Activated T-cell treated with anti-CD3 and anti-CD28 coated beads for 24 hours (primary cell): ENCODE results near the gene PDE7B.
"Not testable (repeated sequence)": the region's sequence is repeated elsewhere in the genome, so short reads cannot be mapped to it uniquely, and the experiment has no call there.

Experiments
- DNase-seq: peaks from one replicate; pipeline ENCODE4 v3.0.0-alpha.2; 2020; ENCODE audit warnings: low read depth

The PDE7B gene

GRCh38 chr6:136072691-136073090 lies 221.2 kb downstream of the PDE7B start:
- DNase-seq, result no peak

GRCh38 chr6:136073216-136073615 lies 221.7 kb downstream of the PDE7B start:
- no peak for DNase-seq

DNA sequence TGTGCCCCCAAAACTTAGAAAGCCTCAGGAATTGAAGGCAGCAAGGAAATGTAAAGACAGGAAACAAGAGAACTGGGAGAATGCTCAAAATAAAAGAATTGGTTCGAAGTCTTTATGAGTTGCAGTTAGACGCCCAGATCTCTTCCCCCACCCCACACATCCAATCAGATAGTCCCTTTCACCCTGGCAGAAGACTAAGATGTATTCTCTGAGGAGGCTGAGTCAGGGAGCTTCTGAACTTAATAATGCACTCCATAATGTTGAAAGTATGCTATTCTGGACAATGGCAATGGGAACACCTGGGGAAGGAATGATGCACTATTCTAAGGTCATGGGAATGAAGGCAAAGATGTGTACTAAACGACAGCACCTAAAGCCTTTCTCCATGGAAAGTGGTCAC lies 225.0 kb downstream of the PDE7B start:
- DNase-seq, result no peak

- DNase-seq, result no peak
Measured at GRCh38 chr6:136077834-136078576, 226.5 kb downstream of the PDE7B start.

GRCh38 chr6:136079701-136080565 lies 228.4 kb downstream of the PDE7B start:
- no peak for DNase-seq

DNA sequence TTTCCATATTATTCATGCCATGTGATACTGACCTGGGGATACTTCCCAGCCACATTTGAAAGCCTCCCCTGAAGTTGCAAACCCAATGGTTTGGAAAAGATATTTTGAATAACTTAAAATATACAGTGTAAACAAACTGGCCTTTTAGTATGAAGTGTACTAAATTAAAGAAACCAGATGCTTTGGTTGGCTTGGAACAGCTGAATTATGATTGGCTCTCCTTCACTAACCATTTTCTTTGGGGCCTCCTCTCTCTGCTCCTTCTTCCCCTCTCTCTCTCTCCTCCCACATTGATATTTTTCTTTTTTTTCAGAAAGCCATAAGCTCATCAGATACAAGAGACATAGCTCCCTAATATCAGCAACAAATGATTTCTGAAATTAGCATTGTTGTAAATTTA lies 232.0 kb downstream of the PDE7B start:
- no peak for DNase-seq

GRCh38 chr6:136084403-136084802 lies 232.9 kb downstream of the PDE7B start:
- no peak for DNase-seq

- DNase-seq, result no peak
Measured at GRCh38 chr6:136085370-136086115, 234.0 kb downstream of the PDE7B start.

GRCh38 chr6:136086686-136087085 lies 235.2 kb downstream of the PDE7B start:
- DNase-seq, result no peak

GRCh38 chr6:136087986-136088385 lies 236.5 kb downstream of the PDE7B start:
- no peak for DNase-seq

DNA sequence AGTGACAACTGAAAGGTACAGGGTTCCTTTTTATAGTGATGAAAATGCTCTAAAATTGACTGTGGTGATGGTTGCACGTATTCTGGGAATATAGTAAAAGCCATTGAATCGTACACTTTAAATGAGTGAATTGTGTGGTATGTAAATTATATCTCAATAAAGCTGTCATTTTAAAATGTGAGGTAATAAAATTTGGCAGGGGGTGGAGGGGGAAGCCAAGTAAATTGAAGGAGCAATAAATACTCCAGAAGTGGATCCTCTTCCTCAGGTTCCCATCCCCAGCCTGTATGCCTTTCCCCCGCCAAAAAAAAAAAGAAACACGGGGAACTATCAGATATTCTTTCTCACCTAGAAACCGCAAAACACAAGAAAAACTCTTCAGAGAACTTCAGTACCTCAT lies 237.2 kb downstream of the PDE7B start:
- no peak for DNase-seq

GRCh38 chr6:136089876-136090275 lies 238.4 kb downstream of the PDE7B start:
- DNase-seq, result no peak

- DNase-seq, result no peak
Measured at GRCh38 chr6:136090929-136091328, 239.4 kb downstream of the PDE7B start.

- no peak for DNase-seq
Measured at GRCh38 chr6:136092897-136093296, 241.4 kb downstream of the PDE7B start.

GRCh38 chr6:136093835-136094234 lies 242.3 kb downstream of the PDE7B start:
- DNase-seq, result no peak

DNA sequence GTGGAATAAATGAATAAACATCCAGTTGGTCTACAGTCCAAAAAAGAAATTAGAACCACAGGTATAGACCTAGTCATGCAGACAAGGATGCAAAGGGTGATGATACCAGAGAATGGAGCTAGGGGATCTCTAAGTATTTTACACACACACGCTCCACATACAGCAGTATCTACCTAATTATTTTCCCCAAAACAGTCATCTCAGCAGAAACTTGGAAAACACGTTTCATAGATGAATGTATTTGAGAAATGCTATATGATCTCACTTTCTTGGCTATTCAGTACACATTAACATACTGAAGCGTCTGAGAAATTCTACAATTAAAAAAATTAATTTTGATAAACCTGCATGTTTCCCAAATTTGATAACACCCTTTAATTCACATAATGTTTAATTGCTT lies 243.3 kb downstream of the PDE7B start:
- no peak for DNase-seq

DNA sequence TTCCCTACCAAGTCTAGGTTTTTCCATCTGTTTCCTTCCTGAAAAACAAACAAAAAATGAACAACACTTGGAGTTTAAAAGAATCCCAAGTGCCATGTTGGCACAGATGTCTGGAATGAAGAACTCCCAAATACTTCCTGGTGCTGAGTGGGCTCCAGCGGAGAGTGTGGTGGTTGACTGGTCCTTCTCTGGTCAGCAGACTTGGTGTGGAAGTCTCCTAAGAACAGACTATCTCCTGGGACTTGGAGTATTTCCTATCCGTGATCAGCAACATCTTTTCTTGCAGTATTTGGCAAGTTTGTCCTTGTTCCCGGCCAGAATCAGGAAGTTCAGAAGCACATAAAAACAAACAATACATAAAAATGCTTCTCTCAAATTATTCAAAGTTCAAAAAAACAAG lies 244.5 kb downstream of the PDE7B start:
- no peak for DNase-seq

- no peak for DNase-seq
Measured at GRCh38 chr6:136102991-136103688, 251.6 kb downstream of the PDE7B start.

- DNase-seq, result no peak
Measured at GRCh38 chr6:136103763-136104311, 252.3 kb downstream of the PDE7B start.

DNA sequence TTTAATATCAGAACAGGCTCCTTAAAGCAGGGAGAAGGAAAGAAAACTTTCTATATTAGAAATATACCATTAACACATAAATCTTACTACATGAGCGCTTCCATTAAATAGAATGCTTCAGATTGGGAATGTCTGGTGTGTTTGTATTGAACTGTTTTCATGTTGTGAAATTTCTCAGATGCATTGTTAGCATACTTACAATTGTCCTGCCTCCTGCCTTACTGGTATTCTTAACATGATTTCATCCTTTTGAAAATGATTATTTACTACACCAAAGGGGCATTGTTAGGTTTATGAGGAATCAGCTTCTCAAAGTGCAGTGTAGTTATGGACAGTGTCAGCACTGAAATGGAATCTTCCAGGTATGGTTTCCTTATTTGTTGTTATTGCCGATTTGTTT lies 253.1 kb downstream of the PDE7B start:
- no peak for DNase-seq

DNA sequence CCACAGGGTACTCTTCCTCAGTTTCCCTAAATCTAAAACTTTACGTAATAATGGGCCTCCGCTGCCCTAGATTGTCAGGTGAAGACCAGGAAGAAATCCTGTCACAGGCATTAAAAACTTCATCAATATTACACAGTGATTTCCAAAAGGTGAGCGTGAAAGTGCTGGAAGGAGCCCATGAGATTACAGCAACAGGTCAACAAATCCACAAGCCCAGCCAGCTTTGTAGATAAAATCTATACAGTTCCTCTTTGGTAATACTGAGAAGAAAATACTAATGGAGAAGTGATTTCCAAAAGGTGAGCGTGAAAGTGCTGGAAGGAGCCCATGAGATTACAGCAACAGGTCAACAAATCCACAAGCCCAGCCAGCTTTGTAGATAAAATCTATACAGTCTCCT lies 254.3 kb downstream of the PDE7B start:
- DNase-seq, result not testable (repeated sequence)
